HG02973 (cell line): ENCODE data around the gene IGFL3.

Experiments
- ATAC-seq: cut with Tn5 transposase; IDR thresholded peaks from one replicate; pipeline ENCODE4 v1.9.1; 2021; ENCODE audit warnings: moderate library complexity; ENCODE audit not compliant: unreplicated experiment

The IGFL3 gene

DNA sequence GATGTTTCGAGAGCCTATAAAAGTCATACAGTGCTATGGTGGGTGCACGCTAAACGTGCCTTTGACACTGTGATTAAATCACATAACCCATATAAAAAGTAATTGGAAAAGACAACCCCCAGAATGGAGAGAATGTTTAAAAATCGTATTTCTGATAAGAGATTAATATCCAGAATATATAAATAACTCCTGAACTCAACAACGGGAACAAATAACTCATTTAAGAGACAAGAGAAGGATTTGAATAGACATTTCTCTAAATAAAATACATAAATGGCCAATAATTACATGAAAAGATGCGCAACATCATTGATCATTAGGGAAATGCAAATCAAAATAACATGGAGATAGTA, 46.7 kb downstream of the IGFL3 start:
- ATAC-seq: no peak

- no peak for ATAC-seq
Measured at GRCh38 chr19:46076951-46077814, 47.3 kb downstream of the IGFL3 start.

DNA sequence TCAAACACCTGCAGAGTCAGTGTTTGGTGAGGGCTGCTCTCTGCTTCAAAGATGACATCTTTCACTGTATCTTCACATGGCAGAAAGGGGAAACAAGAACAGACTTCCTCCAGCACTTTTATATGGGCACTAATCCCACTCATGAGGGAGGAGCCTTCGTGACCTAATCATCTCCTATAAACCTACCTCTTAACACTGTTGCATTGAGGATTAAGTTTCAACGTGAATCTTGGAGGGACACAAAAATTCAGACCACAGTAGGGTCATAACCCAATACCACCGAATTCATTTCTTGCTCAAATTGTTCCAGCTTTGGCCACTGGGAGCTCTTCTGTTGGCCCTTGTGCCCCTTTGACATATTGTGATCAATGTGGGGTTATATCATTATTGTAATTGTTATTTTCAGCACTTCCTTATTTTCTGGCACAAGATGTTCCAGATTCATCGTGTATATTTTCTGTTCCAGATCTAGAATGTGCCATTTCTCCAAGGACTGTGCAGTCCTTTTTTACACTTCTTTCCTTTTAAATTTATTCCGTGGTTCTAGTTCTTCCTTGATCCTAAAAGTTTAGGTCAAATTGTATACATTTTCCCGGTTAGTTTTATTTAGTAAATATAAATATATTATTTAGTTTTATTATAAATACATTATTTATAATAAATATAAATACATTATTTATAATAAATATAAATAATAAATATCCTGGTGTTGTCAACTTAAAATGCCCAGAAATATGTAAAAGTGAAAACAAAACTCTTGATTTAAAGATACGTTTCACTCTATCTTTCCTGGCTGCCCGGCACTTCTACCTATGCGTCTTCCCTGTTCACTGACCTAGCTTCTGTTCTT, 48.2 kb downstream of the IGFL3 start:
- no peak for ATAC-seq

DNA sequence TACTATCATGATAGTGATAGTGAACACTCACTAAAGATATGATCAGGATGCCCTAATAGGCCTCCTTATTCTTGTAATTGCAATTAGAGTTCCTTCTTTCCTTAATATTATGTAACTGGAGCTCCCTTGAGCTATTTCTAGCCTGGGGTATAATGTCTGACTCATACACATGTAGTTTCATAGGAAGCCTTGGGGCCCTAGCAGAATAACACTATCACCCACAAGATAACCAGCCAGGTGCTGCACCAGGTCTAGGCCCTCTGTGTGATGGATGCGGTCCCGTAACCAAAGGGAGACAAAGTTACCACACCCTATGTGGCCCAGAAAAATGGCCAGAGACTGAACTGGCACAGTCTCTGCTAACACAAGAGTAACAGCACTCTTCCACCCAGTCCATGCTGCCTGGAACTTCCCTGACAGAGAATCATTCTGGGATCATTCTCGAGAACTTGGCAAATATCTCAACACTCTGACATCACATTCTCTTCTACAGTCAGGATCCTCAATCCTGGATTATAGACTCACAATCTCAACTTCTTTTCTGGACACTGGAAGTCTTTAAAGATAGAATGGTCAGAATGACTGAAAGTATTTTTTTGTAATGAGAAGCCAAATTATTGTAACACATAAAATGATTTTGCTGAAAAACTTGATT, 51.1 kb downstream of the IGFL3 start:
- ATAC-seq: no peak
